ENCODE measurements around the gene CDC42BPG. TPM values are rescaled to one million over a fixed set of nuclear protein-coding genes. Genes with fewer than 3 reads are reported as not detected.
A peak's percentile ranks its signal among the peaks of the same experiment; 100 is the strongest.

Gene CDC42BPG
- total and polyA plus RNA-seq, 9 of the 15 experiments (the other 6 are each of a cell fraction or from before 2014, with no cell fraction given): 0.04 to 8.8 (median 2.1) TPM

DNA sequence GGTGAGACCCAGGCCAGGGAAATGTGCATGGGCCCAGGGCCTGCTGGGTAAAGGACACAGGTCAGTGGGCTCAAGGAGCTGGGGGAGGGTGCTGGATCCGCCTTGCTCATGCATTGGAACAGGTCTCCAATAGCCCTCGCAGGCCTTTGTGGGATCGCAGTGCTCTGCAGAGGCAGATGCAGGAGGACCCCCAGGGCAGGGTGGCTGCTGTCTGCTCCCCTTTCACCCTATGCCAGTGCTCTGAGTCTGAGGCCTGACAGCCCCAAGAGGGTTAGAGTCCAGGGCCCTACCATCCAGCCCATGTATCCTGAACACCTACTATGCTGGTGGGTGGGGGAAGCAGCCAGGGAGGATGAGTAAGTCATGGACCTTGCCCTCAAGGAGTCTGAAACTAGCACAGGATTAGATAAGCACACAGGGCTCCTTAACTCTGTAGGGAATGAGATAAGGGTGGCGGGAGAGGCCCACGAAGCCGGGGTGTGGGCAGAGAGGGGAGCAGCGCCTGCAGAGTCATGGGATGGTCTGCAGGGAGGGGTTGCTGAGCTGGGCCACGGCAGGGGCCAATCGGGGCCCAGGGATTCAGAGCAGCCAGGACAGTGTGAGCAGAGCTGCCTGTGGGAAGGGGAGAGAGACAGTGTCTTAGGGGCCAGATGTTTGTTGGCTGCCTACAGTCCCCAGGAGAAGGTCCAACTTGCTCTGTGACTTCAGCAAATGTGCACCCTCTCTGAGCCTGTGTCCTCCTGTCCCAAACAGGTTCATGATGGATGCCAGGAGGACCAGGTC is 44.5 kb upstream of the CDC42BPG start (continued):
- TF ChIP-seq, protein P1, sequence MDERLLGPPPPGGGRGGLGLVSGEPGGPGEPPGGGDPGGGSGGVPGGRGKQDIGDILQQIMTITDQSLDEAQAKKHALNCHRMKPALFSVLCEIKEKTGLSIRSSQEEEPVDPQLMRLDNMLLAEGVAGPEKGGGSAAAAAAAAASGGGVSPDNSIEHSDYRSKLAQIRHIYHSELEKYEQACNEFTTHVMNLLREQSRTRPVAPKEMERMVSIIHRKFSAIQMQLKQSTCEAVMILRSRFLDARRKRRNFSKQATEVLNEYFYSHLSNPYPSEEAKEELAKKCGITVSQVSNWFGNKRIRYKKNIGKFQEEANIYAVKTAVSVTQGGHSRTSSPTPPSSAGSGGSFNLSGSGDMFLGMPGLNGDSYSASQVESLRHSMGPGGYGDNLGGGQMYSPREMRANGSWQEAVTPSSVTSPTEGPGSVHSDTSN (CRISPR knock-in tag; IDR thresholded peaks at IDR 0.05; ENCODE audit: low read depth): no peak
- TF ChIP-seq, protein P1 (tag; conservative IDR thresholded peaks at IDR 0.05; ENCODE audit: low read depth): no peak
- TF ChIP-seq, protein P2, sequence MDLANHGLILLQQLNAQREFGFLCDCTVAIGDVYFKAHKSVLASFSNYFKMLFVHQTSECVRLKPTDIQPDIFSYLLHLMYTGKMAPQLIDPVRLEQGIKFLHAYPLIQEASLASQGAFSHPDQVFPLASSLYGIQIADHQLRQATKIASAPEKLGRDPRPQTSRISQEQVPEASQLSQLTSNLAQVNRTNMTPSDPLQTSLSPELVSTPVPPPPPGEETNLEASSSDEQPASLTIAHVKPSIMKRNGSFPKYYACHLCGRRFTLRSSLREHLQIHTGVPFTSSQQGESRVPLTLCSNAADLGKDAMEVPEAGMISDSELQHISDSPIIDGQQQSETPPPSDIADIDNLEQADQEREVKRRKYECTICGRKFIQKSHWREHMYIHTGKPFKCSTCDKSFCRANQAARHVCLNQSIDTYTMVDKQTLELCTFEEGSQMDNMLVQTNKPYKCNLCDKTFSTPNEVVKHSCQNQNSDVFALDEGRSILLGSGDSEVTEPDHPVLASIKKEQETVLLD (IDR thresholded peaks at IDR 0.05): peak; percentile 88
- TF ChIP-seq HDAC1 (IDR thresholded peaks at IDR 0.05): peak in 1 of 2 experiments; percentile 94; a peak in 2 of 4 replicates
- TF ChIP-seq BCL6 (CRISPR knock-in tag; IDR thresholded peaks at IDR 0.05): no peak
- TF ChIP-seq, protein P3, sequence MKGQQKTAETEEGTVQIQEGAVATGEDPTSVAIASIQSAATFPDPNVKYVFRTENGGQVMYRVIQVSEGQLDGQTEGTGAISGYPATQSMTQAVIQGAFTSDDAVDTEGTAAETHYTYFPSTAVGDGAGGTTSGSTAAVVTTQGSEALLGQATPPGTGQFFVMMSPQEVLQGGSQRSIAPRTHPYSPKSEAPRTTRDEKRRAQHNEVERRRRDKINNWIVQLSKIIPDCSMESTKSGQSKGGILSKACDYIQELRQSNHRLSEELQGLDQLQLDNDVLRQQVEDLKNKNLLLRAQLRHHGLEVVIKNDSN (CRISPR knock-in tag; IDR thresholded peaks at IDR 0.05): 0 out of 2 replicates have a peak, but pooled peaks have one; percentile 32
- no peak for TF ChIP-seq MTF1 (CRISPR knock-in tag; IDR thresholded peaks at IDR 0.05; ENCODE audit: borderline replicate concordance)
- TF ChIP-seq, protein P4, sequence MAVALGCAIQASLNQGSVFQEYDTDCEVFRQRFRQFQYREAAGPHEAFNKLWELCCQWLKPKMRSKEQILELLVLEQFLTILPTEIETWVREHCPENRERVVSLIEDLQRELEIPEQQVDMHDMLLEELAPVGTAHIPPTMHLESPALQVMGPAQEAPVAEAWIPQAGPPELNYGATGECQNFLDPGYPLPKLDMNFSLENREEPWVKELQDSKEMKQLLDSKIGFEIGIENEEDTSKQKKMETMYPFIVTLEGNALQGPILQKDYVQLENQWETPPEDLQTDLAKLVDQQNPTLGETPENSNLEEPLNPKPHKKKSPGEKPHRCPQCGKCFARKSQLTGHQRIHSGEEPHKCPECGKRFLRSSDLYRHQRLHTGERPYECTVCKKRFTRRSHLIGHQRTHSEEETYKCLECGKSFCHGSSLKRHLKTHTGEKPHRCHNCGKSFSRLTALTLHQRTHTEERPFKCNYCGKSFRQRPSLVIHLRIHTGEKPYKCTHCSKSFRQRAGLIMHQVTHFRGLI (CRISPR knock-in tag; IDR thresholded peaks at IDR 0.05): no peak
- no peak for TF ChIP-seq SRSF7 (optimal IDR thresholded peaks at IDR 0.05; ENCODE audit: low read depth, low read length)
- peak; percentile 85 for TF ChIP-seq HLTF (IDR thresholded peaks at IDR 0.05)
- TF ChIP-seq SOX6 (IDR thresholded peaks at IDR 0.05): peak; percentile 96
- TF ChIP-seq THRAP3 (IDR thresholded peaks at IDR 0.05; ENCODE audit: borderline replicate concordance): no peak
- no peak for TF ChIP-seq ZNF23 (CRISPR knock-in tag; IDR thresholded peaks at IDR 0.05)
- TF ChIP-seq, protein P5, sequence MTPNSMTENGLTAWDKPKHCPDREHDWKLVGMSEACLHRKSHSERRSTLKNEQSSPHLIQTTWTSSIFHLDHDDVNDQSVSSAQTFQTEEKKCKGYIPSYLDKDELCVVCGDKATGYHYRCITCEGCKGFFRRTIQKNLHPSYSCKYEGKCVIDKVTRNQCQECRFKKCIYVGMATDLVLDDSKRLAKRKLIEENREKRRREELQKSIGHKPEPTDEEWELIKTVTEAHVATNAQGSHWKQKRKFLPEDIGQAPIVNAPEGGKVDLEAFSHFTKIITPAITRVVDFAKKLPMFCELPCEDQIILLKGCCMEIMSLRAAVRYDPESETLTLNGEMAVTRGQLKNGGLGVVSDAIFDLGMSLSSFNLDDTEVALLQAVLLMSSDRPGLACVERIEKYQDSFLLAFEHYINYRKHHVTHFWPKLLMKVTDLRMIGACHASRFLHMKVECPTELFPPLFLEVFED (CRISPR knock-in tag; conservative IDR thresholded peaks at IDR 0.05): peak; percentile 35
- TF ChIP-seq, protein P6, sequence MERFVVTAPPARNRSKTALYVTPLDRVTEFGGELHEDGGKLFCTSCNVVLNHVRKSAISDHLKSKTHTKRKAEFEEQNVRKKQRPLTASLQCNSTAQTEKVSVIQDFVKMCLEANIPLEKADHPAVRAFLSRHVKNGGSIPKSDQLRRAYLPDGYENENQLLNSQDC (CRISPR knock-in tag; IDR thresholded peaks at IDR 0.05): no peak
- no peak for TF ChIP-seq ETV6 (IDR thresholded peaks at IDR 0.05; ENCODE audit: borderline replicate concordance in 1 of 2, low read depth in 2 of 2, low read length in 1 of 2)
- TF ChIP-seq ETV6 (CRISPR knock-in tag; IDR thresholded peaks at IDR 0.05; ENCODE audit: borderline replicate concordance): no peak
- TF ChIP-seq ZNF699 (CRISPR knock-in tag; IDR thresholded peaks at IDR 0.05; ENCODE audit: insufficient replicate concordance): no peak
- peak; percentile 84 for TF ChIP-seq JUN (IDR thresholded peaks at IDR 0.05; ENCODE audit: borderline replicate concordance, low read depth, low read length)
- no peak; the same call in 1 of the 2 replicates for TF ChIP-seq JUN (CRISPR knock-in tag; IDR thresholded peaks at IDR 0.05; ENCODE audit: borderline replicate concordance)

All from K562 (cell line).